ENCODE results near the gene TUSC1. TPM values are rescaled to one million over a fixed set of nuclear protein-coding genes. Genes with fewer than 3 reads are reported as not detected.

Gene TUSC1
- total RNA-seq, 1 experiment from 2014 or later = 15.1 TPM

DNA sequence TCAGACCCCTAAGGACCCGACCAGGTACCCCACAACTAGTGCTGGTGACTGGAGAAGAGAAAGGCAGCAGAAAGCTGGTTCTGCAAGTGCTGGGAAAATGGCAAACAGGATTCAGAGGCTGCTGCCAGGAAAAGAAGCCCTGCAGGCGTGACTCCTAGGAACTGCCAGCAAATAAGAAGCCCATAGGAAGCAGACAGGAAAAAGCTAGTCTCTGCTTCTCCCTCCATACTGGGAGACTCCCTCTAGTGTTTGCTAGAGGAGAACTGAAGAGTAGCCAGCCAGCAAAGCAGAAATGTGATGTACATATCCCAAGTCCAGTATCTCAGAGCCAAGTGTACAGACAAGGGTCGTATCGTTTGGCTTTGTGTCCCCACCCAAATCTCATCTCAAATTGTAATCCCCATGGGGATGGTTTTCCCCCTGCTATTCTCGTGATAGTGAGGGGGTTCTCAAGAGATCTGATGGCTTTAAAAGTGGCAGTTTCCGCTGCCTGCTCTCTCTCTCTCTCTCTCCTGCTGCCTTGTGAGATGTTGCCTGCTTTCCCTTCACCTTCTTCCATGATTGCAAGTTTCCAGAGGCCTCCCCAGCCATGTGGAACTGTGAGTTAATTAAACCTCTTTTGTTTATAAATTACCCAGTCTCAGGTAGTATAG lies 38.1 kb upstream of the TUSC1 start:
- DNase-seq = peak; percentile 72
- no peak for TF ChIP-seq EZH2phosphoT487 (IDR thresholded peaks at IDR 0.05; ENCODE audit: borderline replicate concordance, low read length)
- TF ChIP-seq, protein P1, sequence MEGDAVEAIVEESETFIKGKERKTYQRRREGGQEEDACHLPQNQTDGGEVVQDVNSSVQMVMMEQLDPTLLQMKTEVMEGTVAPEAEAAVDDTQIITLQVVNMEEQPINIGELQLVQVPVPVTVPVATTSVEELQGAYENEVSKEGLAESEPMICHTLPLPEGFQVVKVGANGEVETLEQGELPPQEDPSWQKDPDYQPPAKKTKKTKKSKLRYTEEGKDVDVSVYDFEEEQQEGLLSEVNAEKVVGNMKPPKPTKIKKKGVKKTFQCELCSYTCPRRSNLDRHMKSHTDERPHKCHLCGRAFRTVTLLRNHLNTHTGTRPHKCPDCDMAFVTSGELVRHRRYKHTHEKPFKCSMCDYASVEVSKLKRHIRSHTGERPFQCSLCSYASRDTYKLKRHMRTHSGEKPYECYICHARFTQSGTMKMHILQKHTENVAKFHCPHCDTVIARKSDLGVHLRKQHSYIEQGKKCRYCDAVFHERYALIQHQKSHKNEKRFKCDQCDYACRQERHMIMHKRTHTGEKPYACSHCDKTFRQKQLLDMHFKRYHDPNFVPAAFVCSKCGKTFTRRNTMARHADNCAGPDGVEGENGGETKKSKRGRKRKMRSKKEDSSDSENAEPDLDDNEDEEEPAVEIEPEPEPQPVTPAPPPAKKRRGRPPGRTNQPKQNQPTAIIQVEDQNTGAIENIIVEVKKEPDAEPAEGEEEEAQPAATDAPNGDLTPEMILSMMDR (conservative IDR thresholded peaks at IDR 0.05; ENCODE audit: low read depth, low read length) = peak; percentile 60
- TF ChIP-seq EZH2 (IDR thresholded peaks at IDR 0.05; ENCODE audit: low read length, unreplicated experiment) = no peak
- intact Hi-C loops (cut with micrococcal nuclease) = no loop called here

DNA sequence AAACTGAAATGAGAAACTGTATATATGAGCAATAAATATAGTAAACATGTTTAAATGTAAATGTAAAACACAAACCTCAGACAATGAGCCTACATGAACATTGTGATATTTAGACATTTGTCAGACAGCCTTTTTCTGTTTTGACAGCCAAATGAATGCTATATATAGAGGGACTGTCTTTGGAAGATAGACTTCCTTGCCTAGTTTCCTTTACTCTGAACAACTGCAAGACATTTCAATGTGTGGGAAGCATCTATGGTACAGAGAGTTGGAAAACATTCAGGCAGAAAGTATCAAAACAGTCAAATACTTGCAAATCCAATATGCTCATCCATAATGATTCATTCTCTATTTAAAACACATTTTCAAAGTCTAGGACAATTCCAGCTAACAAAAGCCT lies 31.7 kb upstream of the TUSC1 start:
- Histone ChIP-seq H4K20me1 (ENCODE audit: low read length) (no peaks in the 10 kb centered on the region), H3K4me2 (ENCODE audit: low read length) (no peak overlapping the region), H3K4me3 (ENCODE audit: low read length) (no peak overlapping the region), H3F3A (ENCODE audit: low read length, unreplicated experiment) (no peaks in the 10 kb centered on the region), H3K27me3 (ENCODE audit: low read length) (peaks cover 6% of the 10 kb centered on the region; the same call in 1 of the 2 replicates), H2AFZ (ENCODE audit: low read length) (no peak overlapping the region), H3K79me2 (ENCODE audit: low read length) (no peaks in the 10 kb centered on the region), H3K9ac (ENCODE audit: low read length) (no peak overlapping the region), H3K9me2 (replicated peaks; ENCODE audit: low read length) (no peaks in the 10 kb centered on the region), H3K4me1 (ENCODE audit: insufficient read depth, low read length) (no peaks in the 10 kb centered on the region), H3K9me3 (ENCODE audit: low read length) (no peaks in the 10 kb centered on the region), H3K36me3 (ENCODE audit: low read depth, low read length) (no peaks in the 10 kb centered on the region), H3K27ac (ENCODE audit: low read length) (no peak overlapping the region)
- TF ChIP-seq EZH2phosphoT487 (IDR thresholded peaks at IDR 0.05; ENCODE audit: borderline replicate concordance, low read length) (no peak), EZH2 (IDR thresholded peaks at IDR 0.05; ENCODE audit: low read length, unreplicated experiment) (no peak)
- TF ChIP-seq, protein P1 (conservative IDR thresholded peaks at IDR 0.05; ENCODE audit: low read depth, low read length) = no peak
- DNase-seq (no peak), ATAC-seq (no peak)
- ChIA-PET POLR2A (ENCODE audit: unreplicated experiment) (no interaction called here), CTCF (interaction anchor here (0.7 kb wide), 1 partner anchor 615 kb away, joined by 4 read pairs; no protein-coding TSS in a partner anchor)
- intact Hi-C loops (cut with micrococcal nuclease) = no loop called here
- BruUV-seq (replicated peaks) = no TSS peak

More for the DNA sequence above, 38.1 kb upstream of the TUSC1 start:
- Histone ChIP-seq H2AFZ (ENCODE audit: low read length) (no peak overlapping the region), H3K4me1 (ENCODE audit: insufficient read depth, low read length) (no peaks in the 10 kb centered on the region), H3K4me3 (ENCODE audit: low read length) (no peak overlapping the region), H3K36me3 (ENCODE audit: low read depth, low read length) (no peaks in the 10 kb centered on the region), H3K4me2 (ENCODE audit: low read length) (0 out of 2 replicates have a peak overlapping the region, but pooled peaks have one; percentile 30), H3K9ac (ENCODE audit: low read length) (no peak overlapping the region), H3K27me3 (ENCODE audit: low read length) (no peaks in the 10 kb centered on the region), H3K79me2 (ENCODE audit: low read length) (no peaks in the 10 kb centered on the region), H4K20me1 (ENCODE audit: low read length) (no peaks in the 10 kb centered on the region), H3K9me2 (replicated peaks; ENCODE audit: low read length) (no peaks in the 10 kb centered on the region), H3F3A (ENCODE audit: low read length, unreplicated experiment) (no peaks in the 10 kb centered on the region), H3K27ac (ENCODE audit: low read length) (no peak overlapping the region), H3K9me3 (ENCODE audit: low read length) (no peaks in the 10 kb centered on the region)
- peak; percentile 95 for ATAC-seq
- no TSS peak for BruUV-seq (replicated peaks)
- POLR2A ChIA-PET (ENCODE audit: unreplicated experiment) = no interaction called here
- CTCF ChIA-PET = interaction anchor here (0.6 kb wide), 1 partner anchor 661 kb away, joined by 4 read pairs; no protein-coding TSS in a partner anchor

DNA sequence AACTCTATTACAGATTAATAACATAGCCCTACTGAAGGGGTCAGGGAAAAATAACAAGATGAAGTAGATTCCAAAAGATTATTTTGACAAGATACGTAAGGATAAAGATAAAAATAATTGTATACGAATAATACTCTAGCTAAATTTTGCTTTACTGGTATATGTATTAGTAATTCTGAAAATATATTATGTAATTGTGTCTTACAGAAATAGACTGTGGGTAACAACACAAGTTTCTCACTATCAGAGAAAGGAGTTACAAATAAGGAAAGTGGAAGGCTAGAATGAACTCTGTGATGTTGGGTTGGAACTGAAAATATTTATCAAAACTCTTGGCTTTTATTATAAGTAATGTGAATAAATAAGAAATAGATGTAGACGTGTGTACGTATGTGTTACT lies 26.6 kb upstream of the TUSC1 start:
- TF ChIP-seq EZH2phosphoT487 (IDR thresholded peaks at IDR 0.05; ENCODE audit: borderline replicate concordance, low read length) (no peak), EZH2 (IDR thresholded peaks at IDR 0.05; ENCODE audit: low read length, unreplicated experiment) (no peak)
- TF ChIP-seq, protein P1 (conservative IDR thresholded peaks at IDR 0.05; ENCODE audit: low read depth, low read length) = no peak
- Histone ChIP-seq H2AFZ (ENCODE audit: low read length) (no peak overlapping the region), H3K4me2 (ENCODE audit: low read length) (no peak overlapping the region), H3F3A (ENCODE audit: low read length, unreplicated experiment) (no peaks in the 10 kb centered on the region), H3K79me2 (ENCODE audit: low read length) (no peaks in the 10 kb centered on the region), H3K9me2 (replicated peaks; ENCODE audit: low read length) (no peaks in the 10 kb centered on the region), H3K9me3 (ENCODE audit: low read length) (no peaks in the 10 kb centered on the region), H3K9ac (ENCODE audit: low read length) (no peak overlapping the region), H3K27ac (ENCODE audit: low read length) (no peak overlapping the region), H3K4me3 (ENCODE audit: low read length) (no peak overlapping the region), H3K27me3 (ENCODE audit: low read length) (peaks cover 6% of the 10 kb centered on the region; the same call in 1 of the 2 replicates), H4K20me1 (ENCODE audit: low read length) (no peaks in the 10 kb centered on the region), H3K36me3 (ENCODE audit: low read depth, low read length) (no peaks in the 10 kb centered on the region), H3K4me1 (ENCODE audit: insufficient read depth, low read length) (peaks cover 6% of the 10 kb centered on the region; the same call in 1 of the 2 replicates)
- CTCF ChIA-PET = no interaction called here
- POLR2A ChIA-PET (ENCODE audit: unreplicated experiment) = no interaction called here
- DNase-seq (no peak), ATAC-seq (no peak)
- intact Hi-C loops (cut with micrococcal nuclease) = no loop called here
- no TSS peak for BruUV-seq (replicated peaks)
